RKO (cell line): ENCODE measurements around the gene MYBPC2.
"Not testable (repeated sequence)": the region's sequence is repeated elsewhere in the genome, so short reads cannot be mapped to it uniquely, and the experiment has no call there.

Experiments used
- DNase-seq: peaks from one replicate; pipeline ENCODE4 v3.0.0-alpha.2; 2016; ENCODE audit warnings: low spot score

The MYBPC2 gene

GRCh38 chr19:50428772-50429463 lies 3.8 kb upstream of the MYBPC2 start:
- DNase-seq, result no peak

- DNase-seq, result no peak
These were observed 1.8 kb upstream of the MYBPC2 start for GRCh38 chr19:50430888-50431342.

- DNase-seq, result peak; percentile 69
These were observed 1.1 kb upstream of the MYBPC2 start for GRCh38 chr19:50431343-50432220.

- DNase-seq, result no peak
These were observed 799 bp downstream of the MYBPC2 start for GRCh38 chr19:50433201-50434180.

- no peak for DNase-seq
These were observed 1.8 kb downstream of the MYBPC2 start for GRCh38 chr19:50434525-50434924.

GRCh38 chr19:50435221-50435620 lies 2.5 kb downstream of the MYBPC2 start:
- DNase-seq, result no peak

- no peak for DNase-seq
These were observed 2.9 kb downstream of the MYBPC2 start for GRCh38 chr19:50435627-50436026.

GRCh38 chr19:50437862-50438449 lies 5.3 kb downstream of the MYBPC2 start:
- no peak for DNase-seq

- DNase-seq, result not testable (repeated sequence)
These were observed 6.4 kb downstream of the MYBPC2 start for GRCh38 chr19:50439130-50439529.

- DNase-seq, result no peak
These were observed 11.4 kb downstream of the MYBPC2 start for GRCh38 chr19:50444059-50444458.

GRCh38 chr19:50447053-50447452 lies 14.4 kb downstream of the MYBPC2 start:
- no peak for DNase-seq

- no peak for DNase-seq
These were observed 15.1 kb downstream of the MYBPC2 start for GRCh38 chr19:50447750-50448149.

GRCh38 chr19:50449236-50449899 lies 16.7 kb downstream of the MYBPC2 start:
- no peak for DNase-seq

GRCh38 chr19:50450369-50451222 lies 17.9 kb downstream of the MYBPC2 start:
- DNase-seq, result no peak

GRCh38 chr19:50451223-50451534 lies 18.5 kb downstream of the MYBPC2 start:
- DNase-seq, result no peak

GRCh38 chr19:50453243-50453642 lies 20.6 kb downstream of the MYBPC2 start:
- DNase-seq, result no peak

GRCh38 chr19:50455992-50456391 lies 23.3 kb downstream of the MYBPC2 start:
- DNase-seq, result no peak

- no peak for DNase-seq
These were observed 24.6 kb downstream of the MYBPC2 start for GRCh38 chr19:50457300-50457699.

- no peak for DNase-seq
These were observed 25.8 kb downstream of the MYBPC2 start for GRCh38 chr19:50458396-50459066.

GRCh38 chr19:50459067-50459456 lies 26.4 kb downstream of the MYBPC2 start:
- DNase-seq, result no peak
